ENCODE measurements around the gene CDKL4. TPM values are rescaled to one million over a fixed set of nuclear protein-coding genes. Genes with fewer than 3 reads are reported as not detected.

Gene CDKL4
- polyA plus RNA-seq, 2 of the 4 experiments (the other 2 are of a cell fraction) = 0.06 TPM; not detected in 1

DNA sequence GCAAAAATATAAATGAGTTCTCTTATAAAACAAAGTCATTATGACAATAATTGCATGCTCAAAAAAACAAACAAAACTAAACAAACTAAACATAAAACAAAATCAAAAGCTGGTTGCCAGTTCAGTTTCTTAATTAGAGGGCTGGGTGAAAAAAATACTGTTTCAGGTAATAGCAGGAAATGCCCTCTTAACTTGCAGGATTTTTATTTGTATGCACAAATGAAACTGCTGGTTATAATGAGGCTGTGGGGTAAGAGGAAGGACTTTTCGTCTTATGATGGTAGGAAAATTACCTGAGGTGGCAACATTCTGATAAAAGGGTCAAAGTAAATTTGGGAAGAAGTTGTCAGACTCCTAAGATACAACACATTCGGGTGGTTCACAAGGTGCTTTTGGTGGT lies 21.5 kb upstream of the CDKL4 start:
- POLR2A ChIA-PET = no interaction called here
- WGBS (ENCODE audit: missing lambda C conversion rate) = 89% methylated on average over 2 of the region's 2 CpGs

DNA sequence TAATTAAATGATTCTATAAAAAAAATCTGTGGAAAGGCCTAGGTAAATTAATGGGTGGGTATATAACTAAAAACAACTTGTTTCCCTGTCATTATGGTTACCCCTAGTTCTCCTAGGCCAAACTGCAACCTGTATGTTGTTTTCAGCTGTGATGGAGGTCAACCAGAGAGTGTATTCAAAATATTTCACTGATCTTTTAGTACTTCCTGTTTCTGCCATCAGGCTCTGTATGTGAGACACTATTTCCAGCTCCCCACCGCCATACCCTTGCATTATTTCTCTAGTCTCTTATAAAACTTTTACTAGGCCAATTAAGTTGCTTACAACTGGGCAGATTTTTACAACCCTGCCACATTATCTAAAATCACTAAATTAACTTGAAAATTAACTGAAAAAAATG lies 21.0 kb upstream of the CDKL4 start:
- Histone ChIP-seq H3K4me3 (no peak overlapping the region), H3K27ac (no peak overlapping the region), H3K9me3 (no peaks in the 10 kb centered on the region), H3K4me1 (no peaks in the 10 kb centered on the region), H3K4me2 (no peak overlapping the region)
- ATAC-seq = no peak
- ChIA-PET POLR2A (no interaction called here), CTCF (interaction anchor here (0.8 kb wide), 1 partner anchor 20 kb away, joined by 3 read pairs; no protein-coding TSS in a partner anchor)
- 100% methylated on average over 1 of the region's 1 CpG for WGBS (ENCODE audit: missing lambda C conversion rate)
- TF ChIP-seq KDM1A (IDR thresholded peaks at IDR 0.05; ENCODE audit: low read depth) = no peak
- no peak for FAIRE-seq
- no peak for DNase-seq (ENCODE audit: low read depth in 1 of 2, low spot score in 1 of 2)

More for the DNA sequence above, 21.5 kb upstream of the CDKL4 start:
- Histone ChIP-seq H3K4me3 (no peak overlapping the region), H3K4me2 (no peak overlapping the region), H3K27ac (no peak overlapping the region), H3K4me1 (no peaks in the 10 kb centered on the region), H3K9me3 (no peaks in the 10 kb centered on the region)
- DNase-seq (ENCODE audit: low read depth in 1 of 2, low spot score in 1 of 2) (no peak), ATAC-seq (no peak), FAIRE-seq (no peak)
- CTCF ChIA-PET = no interaction called here
- TF ChIP-seq POLR2AphosphoS2 (conservative IDR thresholded peaks at IDR 0.05; ENCODE audit: low read length) (no peak), FOSL2 (IDR thresholded peaks at IDR 0.05) (no peak), FOSL2 (CRISPR knock-in tag; IDR thresholded peaks at IDR 0.05) (no peak), TP53 (CRISPR knock-in tag; IDR thresholded peaks at IDR 0.05) (no peak), TFCP2L1 (CRISPR knock-in tag; IDR thresholded peaks at IDR 0.05) (no peak), ZSCAN20 (CRISPR knock-in tag; IDR thresholded peaks at IDR 0.05) (no peak), ELK1 (IDR thresholded peaks at IDR 0.05; ENCODE audit: low read depth, low read length) (no peak), BCL3 (IDR thresholded peaks at IDR 0.05) (no peak), NFE2L2 (conservative IDR thresholded peaks at IDR 0.05; ENCODE audit: low read length) (no peak)

DNA sequence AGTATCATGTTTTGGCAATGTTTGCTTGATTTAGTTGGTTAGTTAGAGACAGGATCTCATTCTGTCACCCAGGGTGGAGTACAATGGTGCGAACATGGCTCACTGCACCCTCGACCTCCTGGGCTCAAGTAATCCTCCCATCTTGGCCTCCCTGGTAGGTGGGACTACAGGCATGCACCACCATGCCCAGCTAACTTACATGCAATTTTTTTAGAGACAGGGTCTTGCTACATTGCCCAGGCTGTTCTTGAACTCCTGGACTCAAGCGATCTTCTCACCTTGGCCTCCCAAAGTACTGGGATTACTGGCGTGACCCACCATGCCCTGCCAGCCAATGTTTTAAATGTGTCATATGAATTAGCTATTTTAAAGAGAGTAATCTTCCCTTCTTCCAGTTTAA lies 16.3 kb upstream of the CDKL4 start:
- CTCF ChIA-PET = interaction anchor here (1.1 to 1.7 kb wide), 2 partner anchors 11 to 312 kb away, joined by 3 to 4 read pairs; no protein-coding TSS in a partner anchor
- Histone ChIP-seq H3K4me3 (no peak overlapping the region), H3K9me3 (no peaks in the 10 kb centered on the region), H3K27ac (no peak overlapping the region), H3K4me2 (no peak overlapping the region), H3K4me1 (no peaks in the 10 kb centered on the region)
- DNase-seq (ENCODE audit: low read depth in 1 of 2, low spot score in 1 of 2) (no peak), ATAC-seq (no peak), FAIRE-seq (no peak)
- WGBS (ENCODE audit: missing lambda C conversion rate) = 84% methylated on average over 4 of the region's 4 CpGs
- TF ChIP-seq CBX2 (IDR thresholded peaks at IDR 0.05; ENCODE audit: borderline replicate concordance, low read depth) (no peak), JUN (IDR thresholded peaks at IDR 0.05) (no peak), ESRRA (IDR thresholded peaks at IDR 0.05; ENCODE audit: borderline replicate concordance, low read length) (no peak), MYC (IDR thresholded peaks at IDR 0.05; ENCODE audit: borderline replicate concordance, low read length) (no peak), TFCP2L1 (CRISPR knock-in tag; IDR thresholded peaks at IDR 0.05) (no peak), NPAS2 (CRISPR knock-in tag; IDR thresholded peaks at IDR 0.05; ENCODE audit: borderline replicate concordance) (no peak), CHD4 (IDR thresholded peaks at IDR 0.05; ENCODE audit: borderline replicate concordance) (no peak), RAD21 (conservative IDR thresholded peaks at IDR 0.05 in 1 of 2, IDR thresholded peaks at IDR 0.05 in 1 of 2) (no peak), HEYL (CRISPR knock-in tag; IDR thresholded peaks at IDR 0.05) (no peak), ATOH8 (CRISPR knock-in tag; IDR thresholded peaks at IDR 0.05; ENCODE audit: low read depth) (no peak), MAFK (IDR thresholded peaks at IDR 0.05; ENCODE audit: partially characterized antibody) (no peak), NFE2L2 (conservative IDR thresholded peaks at IDR 0.05; ENCODE audit: low read length) (no peak), FOSL2 (IDR thresholded peaks at IDR 0.05) (no peak), FOSL2 (CRISPR knock-in tag; IDR thresholded peaks at IDR 0.05) (no peak), SREBF2 (IDR thresholded peaks at IDR 0.05) (no peak), EP300 (IDR thresholded peaks at IDR 0.05) (no peak), BHLHE40 (IDR thresholded peaks at IDR 0.05; ENCODE audit: low read depth, low read length) (no peak), ZNF302 (CRISPR knock-in tag; IDR thresholded peaks at IDR 0.05) (no peak)
- POLR2A ChIA-PET = no interaction called here

Data from A549 (cell line).